Astrocyte of the hippocampus (primary cell): Measurements from ENCODE around the gene KLHDC9.
A peak's percentile ranks its signal among the peaks of the same experiment; 100 is the strongest.

Experiments used
- DNase-seq: peaks from one replicate; pipeline ENCODE4 v3.0.0; 2011; ENCODE audit warnings: low read depth, low spot score

KLHDC9 gene

GRCh38 chr1:161076410-161076809, 21.8 kb upstream of the KLHDC9 start:
- no peak for DNase-seq

GRCh38 chr1:161077426-161077825, 20.7 kb upstream of the KLHDC9 start:
- no peak for DNase-seq

GRCh38 chr1:161079436-161080110, 18.6 kb upstream of the KLHDC9 start:
- no peak for DNase-seq

GRCh38 chr1:161080441-161081405, 17.4 kb upstream of the KLHDC9 start:
- peak; percentile 20 for DNase-seq

GRCh38 chr1:161081519-161081918, 16.6 kb upstream of the KLHDC9 start:
- DNase-seq: no peak

- no peak for DNase-seq
Measured at GRCh38 chr1:161082483-161082882, 15.7 kb upstream of the KLHDC9 start.

GRCh38 chr1:161082996-161083747, 15.0 kb upstream of the KLHDC9 start:
- DNase-seq: peak; percentile 91

GRCh38 chr1:161083748-161084596, 14.2 kb upstream of the KLHDC9 start:
- peak; percentile 56 for DNase-seq

- DNase-seq: no peak
Measured at GRCh38 chr1:161084597-161084988, 13.6 kb upstream of the KLHDC9 start.

GRCh38 chr1:161085165-161085564, 13.0 kb upstream of the KLHDC9 start:
- peak; percentile 29 for DNase-seq

GRCh38 chr1:161086457-161086856, 11.7 kb upstream of the KLHDC9 start:
- DNase-seq: no peak

GRCh38 chr1:161088587-161089110, 9.5 kb upstream of the KLHDC9 start:
- peak; percentile 27 for DNase-seq

- no peak for DNase-seq
Measured at GRCh38 chr1:161089251-161089924, 8.8 kb upstream of the KLHDC9 start, which contains the start of gene NECTIN4. Gene NECTIN4, minus strand, starts transcription at chr1:161089558. Its CDS starts 262 bp downstream, at chr1:161089296.

GRCh38 chr1:161089938-161090337, 8.2 kb upstream of the KLHDC9 start:
- DNase-seq: no peak

GRCh38 chr1:161090617-161091016, 7.5 kb upstream of the KLHDC9 start:
- no peak for DNase-seq

GRCh38 chr1:161091093-161091492, 7.1 kb upstream of the KLHDC9 start:
- DNase-seq: no peak

- peak; percentile 39 for DNase-seq
Measured at GRCh38 chr1:161091796-161092507, 6.2 kb upstream of the KLHDC9 start.

GRCh38 chr1:161092621-161093028, 5.5 kb upstream of the KLHDC9 start:
- DNase-seq: no peak

GRCh38 chr1:161094481-161094880, 3.7 kb upstream of the KLHDC9 start:
- no peak for DNase-seq
